Measurements from ENCODE around the gene FN3KRP.

- TF ChIP-seq POLR2A (IDR thresholded peaks at IDR 0.05; ENCODE audit: low read depth, low read length) (no peak), POLR2AphosphoS5 (IDR thresholded peaks at IDR 0.05; ENCODE audit: low read depth, low read length) (no peak)
Measured at GRCh38 chr17:82699551-82699950, 17.0 kb upstream of the FN3KRP start.

Measured in GM12892 (cell line).